Measurements from ENCODE around the gene COL6A1.

COL6A1 gene

GRCh38 chr21:46052703-46053651 is 71.4 kb downstream of the COL6A1 start:
- DNase-seq, result no peak

GRCh38 chr21:46054031-46054430 is 72.5 kb downstream of the COL6A1 start:
- DNase-seq, result no peak

- DNase-seq, result no peak
These were observed 72.9 kb downstream of the COL6A1 start for GRCh38 chr21:46054451-46054881.
